T-helper 2 cell (primary cell): Measurements from ENCODE around the gene JADE3.
A peak's percentile ranks its signal among the peaks of the same experiment; 100 is the strongest.

Experiments
- DNase-seq, 5 experiments: peaks; one replicate each; pipeline versions ENCODE4 v3.0.0 to v3.0.0-alpha.2; 2012 to 2022
- total RNA-seq, 2 donors: gene quantifications; one replicate each; lab custom pipeline; 2026; lab: John Stamatoyannopoulos, UW

Gene JADE3
- total RNA-seq = 0 to 0.61 reads per million in 2 donors

DNA sequence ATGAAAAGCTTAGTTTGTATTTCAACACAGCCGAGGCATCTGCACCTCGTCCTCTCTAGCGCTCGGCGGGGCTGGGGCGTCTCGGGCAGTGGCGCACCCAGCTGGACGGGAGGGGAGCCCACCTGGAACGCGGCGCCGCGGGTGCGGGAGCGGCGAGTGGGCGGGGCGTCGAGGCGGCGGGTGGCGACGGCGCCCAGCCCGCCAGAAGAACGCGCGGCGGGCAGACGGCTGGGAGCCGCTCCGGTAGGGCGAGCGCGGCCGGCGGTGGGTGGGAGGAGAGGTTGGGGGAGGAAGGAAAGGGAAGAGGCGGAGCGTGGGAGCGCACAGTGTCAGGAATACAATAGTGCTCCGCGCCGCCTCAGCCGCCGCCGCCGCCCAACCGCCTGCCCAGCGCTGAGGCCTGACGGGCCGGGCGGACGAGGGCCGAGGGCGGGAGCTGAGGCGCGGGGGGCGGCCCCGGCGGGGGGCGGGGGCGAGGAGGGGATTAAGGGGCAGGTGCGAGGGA lies at the start of gene JADE3:
Gene JADE3, plus strand, starts transcription at position 324 of the 505 bp plus-strand sequence. CDS start 72,474 bp downstream, outside the sequence.
- DNase-seq = peak in 3 of 5 experiments; percentile 6 to 38 (median 9)

DNA sequence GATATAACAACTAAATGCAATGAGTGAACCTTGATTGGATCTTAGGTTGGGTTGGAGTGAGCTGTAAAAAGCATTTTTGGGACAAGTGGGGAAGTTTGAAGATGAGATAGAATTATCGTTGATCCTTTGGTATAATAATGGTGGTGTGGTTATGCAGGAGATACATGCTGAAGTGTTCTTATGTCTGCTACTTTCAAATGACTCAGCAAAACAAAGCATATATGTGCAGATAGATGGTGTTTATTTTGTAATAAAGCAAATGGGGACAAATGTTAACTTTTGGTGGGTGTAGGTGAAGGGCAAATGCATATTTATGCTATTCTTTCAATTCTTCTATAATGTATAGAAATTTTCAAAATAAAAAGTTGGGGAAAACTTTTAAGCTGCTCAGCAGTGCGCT lies 49.1 kb upstream of the JADE3 start:
- no peak for DNase-seq

DNA sequence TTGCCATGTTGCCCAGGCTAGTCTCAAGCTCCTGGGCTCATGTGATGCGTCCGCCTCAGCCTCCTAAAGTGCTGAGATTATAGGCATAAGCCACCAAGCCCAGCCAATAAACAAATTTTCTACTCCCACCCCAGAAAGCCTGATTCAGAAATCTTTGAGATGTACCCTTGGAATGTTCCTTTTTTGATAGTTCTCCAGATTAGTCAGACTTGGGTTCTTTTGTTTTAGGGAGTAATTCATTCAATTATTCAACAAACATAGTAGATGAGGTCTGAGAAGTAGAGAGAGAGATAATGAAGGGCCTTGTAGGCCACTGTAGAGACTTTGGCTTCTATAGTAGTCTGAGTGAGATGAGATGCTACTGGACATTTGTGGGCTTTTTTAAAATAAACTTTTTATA lies 47.6 kb upstream of the JADE3 start:
- DNase-seq = no peak

DNA sequence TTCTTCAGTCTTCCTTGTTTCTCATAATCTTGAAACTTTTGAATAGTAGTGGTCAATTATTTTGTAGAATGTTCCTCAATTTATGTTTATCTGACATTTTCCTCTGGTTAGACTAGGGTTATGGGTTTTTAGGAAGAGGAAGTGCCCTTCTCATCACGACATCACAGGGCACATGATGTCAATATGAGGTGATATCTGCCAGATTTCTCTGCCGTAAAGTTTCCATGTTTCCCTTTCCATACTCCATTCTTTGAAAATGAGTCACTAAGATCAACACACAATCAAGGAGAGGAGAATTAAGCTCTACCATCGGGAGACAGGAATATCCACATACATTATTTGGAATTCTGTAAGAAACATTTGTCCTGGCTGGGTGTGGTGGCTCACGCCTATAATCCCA lies 46.9 kb upstream of the JADE3 start:
- DNase-seq = no peak

DNA sequence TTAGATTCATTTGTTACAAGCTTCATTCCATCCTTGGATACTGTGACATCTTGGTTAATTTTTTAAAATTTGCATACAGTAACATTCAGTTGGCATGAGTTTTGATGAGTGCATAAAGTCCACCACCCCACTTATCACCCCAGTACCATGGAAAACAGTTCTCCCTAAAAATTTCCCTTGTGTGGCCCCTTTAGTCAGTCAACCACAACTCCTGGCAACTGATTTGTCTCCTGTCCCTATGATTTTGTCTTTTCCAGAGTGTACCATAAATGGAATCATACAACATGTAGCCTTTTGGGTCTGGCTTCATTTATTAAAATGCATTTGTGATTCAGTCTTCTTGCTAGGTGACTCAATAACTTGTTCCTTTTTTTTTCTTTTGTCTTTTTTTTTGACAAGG lies 45.5 kb upstream of the JADE3 start:
- DNase-seq = no peak

DNA sequence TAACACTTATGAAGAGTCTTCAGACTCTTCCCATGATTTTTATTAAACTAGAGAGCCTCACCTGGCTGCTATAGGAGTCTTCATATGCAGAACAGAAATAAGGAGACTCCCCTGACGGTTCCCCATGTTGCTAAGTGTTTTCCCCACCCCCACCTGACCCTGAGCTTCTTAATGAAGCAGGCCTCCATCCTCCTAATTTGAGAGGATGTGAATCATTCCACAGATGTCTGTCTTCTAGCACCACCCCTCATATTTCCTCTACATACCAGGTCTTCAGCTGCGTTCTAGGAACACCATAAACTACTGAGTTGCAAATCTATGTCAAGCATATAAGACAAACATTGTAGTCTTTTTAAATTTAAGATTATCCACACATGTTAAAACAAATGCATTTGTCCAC lies 38.5 kb upstream of the JADE3 start:
- DNase-seq = no peak

DNA sequence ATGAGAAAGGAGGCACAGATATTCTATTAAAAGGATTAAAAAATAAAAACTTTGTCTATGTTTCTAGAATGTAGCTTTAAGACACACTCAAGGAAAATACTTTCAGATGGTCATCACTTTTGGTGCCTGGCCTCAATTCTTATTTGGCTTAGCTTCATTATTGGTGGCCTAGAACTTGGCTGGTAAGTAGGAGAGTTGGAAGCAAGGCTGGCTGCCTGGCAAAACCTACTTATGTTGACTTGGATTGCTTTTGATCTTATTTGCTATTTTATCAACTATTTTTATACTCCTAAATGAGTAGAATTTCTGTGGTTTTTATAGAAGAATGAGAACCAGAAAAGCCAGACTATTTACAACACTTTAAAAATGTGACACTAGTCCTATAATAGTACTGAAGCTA lies 35.3 kb upstream of the JADE3 start:
- DNase-seq = no peak

DNA sequence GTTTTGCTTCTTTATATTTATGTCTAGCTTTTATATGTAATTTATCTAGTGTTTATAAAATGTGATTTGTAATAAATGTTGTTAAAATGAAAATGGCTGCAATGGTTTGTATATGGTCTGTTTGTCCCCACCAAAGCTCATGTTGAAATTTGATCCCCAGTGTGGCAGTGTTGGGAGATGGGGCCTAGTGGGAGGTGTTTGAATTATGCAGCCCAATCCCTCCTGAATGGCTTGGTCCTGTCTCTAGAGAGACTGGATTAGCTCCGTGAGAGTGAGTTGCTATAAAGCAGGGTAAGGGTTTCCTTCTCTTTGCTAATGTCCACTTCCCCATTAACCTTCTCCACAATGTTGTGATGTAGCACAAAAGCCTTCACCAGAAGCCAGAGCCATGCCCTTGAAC lies 30.0 kb upstream of the JADE3 start:
- DNase-seq = no peak

DNA sequence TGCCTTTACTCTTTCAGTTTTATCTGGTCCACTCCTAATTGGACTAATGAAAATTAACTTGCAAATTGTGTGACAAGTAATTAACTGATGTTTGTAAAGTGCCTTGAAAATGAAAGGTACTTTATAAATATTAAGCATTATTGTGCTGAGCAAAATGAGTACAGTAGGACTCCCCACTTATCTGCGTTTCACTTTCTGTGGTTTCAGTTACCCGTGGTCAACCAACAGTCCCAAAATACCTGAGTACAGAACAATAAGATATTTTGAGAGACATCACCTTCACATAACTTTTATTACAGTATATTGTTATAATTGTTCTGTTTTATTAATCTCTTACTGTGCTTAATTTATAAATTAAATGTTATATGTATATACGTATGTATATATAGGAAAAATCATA lies 27.4 kb upstream of the JADE3 start:
- DNase-seq = no peak

DNA sequence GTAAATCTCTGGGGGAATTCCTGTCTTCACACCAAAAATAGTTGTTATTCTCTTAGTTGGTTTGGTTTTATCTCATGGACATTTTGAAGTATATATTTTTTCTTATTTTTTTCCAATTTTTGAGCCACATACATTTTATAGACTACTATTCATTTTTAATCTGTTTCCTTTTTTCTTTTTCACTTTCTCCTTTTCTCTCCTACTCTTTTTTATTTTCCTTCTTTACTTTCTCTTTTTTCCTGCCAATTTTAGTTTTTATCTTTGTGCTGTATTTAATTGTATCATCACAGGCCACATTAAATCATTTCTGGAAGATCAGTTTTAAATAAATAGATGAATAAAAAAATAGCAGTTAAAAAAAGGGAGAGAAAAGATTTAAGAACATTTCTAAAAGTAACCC lies 14.0 kb upstream of the JADE3 start:
- DNase-seq = no peak

DNA sequence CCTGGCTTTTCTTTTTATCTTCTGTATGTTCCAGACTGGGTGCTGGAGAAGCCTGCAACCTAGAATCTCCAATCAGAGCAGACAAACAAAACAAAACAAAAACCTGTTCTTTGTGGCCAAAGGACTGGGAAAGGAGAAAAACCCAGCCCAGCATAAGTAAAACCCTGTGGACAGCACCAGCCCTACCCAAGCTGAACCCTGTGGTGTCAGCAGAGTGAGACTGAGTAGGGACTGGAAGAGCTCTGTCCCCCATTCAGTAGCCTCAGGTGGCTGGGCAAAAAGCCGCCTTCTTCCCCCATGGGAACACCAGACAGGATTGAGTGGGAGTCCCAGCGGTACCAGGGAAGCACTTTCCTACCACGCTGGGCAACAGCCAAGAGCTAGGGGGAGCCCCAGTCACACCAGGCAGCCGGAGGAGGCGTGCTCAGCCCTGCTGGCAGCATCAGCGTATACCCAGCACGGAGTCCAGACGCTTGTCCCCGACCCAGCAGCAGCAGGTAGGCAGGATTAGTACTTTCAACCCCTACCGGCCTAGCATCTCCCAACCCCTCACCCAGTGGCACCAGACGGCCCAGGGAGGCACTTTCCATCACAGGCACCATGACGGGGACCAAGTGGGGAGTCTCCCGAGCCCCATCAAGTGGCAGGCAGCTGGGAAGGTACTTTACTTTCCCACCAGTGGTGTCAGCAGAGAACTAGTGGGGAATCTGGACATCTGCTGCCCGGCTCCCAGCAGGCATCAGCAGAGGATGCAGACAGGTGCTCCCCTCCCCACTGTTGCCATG lies 8.6 kb upstream of the JADE3 start:
- peak in 4 of 5 experiments; percentile 7 to 72 (median 24) for DNase-seq

DNA sequence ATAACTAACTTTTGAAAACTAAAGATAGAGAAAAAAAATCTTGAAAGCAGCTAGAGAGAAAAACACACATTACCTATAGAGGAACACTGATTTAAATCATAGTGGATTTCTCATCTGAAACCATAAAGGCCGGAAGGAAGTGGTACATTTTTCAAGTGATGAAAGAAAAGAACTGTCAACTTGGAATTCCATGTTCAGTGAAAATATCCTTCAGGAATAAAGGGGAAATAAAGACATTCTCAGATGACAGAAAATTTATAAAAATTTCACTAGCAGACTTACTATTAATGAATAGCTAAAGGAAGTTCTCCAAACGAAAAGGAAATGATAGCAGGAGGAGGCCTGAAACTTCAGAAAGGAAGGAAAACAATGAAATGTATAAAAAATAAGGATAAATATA lies 7.6 kb upstream of the JADE3 start:
- no peak for DNase-seq

DNA sequence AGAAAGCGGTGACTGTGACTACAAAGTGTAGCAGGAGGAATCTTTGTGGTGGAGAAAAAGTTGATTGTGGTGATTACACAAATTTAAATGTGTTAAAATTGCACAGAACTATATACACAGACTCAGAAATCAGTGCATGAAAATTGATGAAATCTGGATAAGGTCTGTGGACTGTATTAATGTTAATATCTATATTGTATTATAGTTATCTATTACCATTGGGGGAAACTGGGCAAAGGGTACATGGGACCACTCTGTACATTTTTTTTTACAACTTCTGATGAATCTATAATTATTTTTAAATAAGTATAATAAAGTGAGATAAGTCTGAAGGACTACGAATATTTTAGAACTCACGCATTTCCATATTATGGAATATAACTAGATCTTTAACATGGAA lies 1.8 kb upstream of the JADE3 start:
- no peak for DNase-seq

DNA sequence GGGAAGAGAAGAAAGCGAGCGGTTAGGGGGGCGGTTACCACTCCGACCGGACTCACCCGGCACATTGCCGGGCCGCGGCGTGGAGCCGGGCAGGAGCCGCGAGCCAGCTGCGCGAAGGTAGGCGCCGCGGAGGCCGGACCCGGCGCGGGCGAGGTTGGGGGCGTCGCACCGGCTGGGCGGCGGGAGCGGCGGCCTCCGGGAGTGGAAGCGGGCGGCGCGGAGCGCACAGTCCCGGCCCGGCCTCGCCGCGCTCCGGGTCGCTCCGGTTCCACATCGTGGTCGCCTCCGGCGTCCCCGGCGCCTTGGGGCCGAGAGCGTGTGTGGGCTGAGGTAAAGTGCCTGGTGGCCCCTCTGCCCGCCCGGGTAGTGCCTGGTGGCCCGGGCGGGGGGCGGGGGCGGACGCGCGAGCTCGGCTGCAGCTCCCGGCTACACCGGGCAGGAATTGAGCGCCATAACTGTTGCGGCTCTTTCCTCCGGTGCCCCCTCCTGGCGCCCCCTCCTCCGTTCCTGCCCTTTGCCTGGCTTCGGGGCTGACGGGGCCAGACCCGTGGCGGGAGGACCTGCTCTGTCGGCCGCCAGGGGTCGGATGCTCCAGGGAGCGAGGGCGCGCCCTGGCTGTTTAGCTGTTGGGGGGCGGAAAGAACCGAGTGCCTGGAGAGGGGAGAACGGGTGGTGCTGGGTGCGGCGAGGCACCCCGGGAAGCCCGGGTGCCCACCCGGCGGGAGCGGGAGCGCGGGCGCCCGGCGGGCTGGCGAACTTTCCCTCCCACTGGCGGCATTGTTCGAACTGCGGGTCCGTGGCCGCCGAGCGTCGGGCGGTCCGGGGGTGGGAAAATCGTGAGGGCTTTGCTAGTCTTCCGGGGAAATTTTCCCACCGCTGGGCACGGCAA lies 626 bp downstream of the JADE3 start:
- DNase-seq = peak in 3 of 5 experiments; percentile 1 to 53 (median 11)

DNA sequence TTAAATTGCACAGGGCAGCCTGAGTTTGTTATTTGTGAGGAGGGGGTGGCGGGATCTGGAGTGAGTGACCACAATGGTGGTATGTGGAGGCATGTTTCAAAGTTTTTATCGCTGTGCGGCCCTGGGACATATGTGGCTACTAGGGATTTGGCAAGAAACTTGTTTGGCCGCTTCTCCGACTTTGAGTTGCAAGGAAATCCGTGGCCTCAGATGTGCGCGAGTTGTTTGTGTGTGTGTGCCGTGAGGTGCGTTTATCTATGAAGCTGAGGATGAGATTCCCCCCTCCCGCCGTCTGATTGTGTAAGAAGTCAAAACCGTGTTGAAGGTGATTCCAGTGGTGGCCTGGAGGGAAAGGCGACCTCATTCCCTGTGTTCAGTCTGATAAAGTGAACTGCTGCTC lies 1.4 kb downstream of the JADE3 start:
- DNase-seq = no peak

DNA sequence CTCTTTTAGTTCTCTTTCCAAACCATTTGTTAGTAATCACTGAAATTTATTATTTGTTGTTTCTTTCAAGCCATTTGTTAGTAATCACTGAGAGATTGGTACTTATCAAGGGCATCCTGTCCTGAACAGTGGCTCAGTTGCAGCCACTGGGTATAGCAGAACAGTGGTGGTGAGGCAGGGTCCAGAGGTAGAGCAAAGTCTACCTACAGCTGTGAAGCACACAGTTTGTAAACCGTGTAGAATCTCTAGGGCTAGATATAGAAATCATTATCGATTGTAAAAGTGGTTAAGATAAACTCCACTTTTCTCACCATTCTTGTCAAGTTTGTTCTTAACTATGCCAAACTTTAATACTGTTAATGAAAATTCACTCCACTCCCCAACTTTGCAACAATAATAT lies 4.1 kb downstream of the JADE3 start:
- DNase-seq = no peak

DNA sequence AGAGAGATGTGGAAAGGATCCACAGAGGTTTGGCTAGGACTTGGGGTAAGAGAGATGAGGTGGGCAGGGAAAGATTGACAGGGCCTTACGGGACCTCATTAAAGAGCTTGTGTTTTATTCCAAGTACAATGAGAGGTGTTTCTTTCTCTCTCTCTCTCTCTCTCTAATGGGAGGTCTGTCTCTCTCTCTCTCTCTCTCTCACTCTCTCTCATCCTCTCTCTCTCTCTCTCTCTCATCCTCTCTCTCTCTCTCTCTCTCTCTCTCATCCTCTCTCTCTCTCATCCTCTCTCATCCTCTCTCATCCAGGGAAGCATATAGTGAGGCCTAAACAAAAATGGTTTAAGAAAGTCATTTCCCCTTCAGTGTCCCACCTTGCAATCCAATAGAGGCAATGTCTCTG lies 5.4 kb downstream of the JADE3 start:
- DNase-seq = no peak

DNA sequence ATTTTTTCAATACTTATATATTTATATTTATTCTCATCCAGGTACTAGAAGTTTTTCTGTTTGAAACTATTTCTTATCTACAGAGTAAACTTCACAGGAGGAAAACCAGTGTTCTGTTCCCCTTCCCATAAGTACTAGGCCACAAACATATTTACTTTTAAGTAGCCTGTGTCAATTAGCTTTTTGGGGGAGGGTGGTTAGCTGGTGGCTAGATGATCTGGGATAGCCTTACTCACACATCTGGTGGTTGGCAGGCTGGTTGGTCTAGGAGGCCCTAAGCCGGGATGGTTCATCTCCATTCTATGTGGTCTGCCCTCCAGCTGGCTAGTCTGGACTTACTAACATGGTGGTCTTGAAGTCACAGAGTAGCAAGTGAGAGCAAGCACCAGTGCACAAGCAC lies 6.2 kb downstream of the JADE3 start:
- DNase-seq = no peak

DNA sequence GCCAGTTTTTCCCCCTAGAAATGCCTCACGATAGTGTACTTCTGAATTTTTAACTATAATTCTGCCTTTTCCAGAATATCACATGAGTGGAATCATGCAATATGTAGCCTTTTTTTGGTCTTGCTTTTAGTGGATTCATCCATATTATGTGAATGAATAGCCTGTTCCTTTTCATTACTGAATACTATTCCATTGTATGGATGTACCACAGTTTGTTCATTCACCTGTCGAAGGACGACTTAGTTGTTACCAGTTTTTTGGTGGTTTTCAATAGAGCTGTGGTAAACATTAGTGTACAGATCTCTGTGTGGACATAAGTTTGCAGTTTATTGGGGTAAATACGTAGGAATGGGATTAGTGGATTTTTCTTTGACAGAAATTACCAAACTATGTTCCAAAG lies 8.0 kb downstream of the JADE3 start:
- no peak for DNase-seq

DNA sequence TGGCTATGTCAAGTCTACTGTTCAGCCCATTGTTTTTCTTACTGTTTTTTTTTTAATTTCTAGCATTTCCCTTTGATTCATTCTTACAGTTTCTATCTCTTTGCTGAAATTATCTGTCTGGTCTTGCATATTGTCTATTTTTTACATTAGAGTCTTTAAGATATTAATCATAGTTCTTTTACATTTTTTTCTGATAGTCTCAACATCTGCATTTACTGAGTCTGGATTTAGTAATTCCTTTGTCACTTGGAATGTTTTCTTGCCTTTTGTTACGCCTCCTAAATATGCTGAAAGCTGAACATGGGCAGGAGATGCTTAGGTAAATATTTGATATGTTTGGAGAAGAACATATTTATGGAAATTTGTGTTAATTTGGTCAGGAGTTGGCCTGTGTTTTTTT lies 10.4 kb downstream of the JADE3 start:
- no peak for DNase-seq

DNA sequence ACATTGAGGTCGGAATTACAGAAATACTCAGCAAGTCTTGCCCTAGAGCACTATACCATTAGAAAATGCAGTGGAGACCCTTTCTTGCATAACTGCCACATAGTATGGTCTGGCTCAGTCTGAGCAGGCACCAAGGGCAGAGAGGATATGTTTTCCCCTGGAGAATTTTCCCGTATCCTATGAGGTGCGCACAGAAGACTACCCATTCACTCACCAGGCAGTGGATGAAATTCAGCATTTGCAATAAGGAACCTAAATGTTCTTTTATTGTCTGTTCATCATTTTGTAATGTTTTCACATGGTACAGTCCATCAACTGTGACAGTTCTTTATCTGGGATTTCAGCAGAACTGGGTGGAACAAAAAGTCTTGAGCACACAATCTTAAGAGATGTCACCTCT lies 15.5 kb downstream of the JADE3 start:
- DNase-seq = no peak

DNA sequence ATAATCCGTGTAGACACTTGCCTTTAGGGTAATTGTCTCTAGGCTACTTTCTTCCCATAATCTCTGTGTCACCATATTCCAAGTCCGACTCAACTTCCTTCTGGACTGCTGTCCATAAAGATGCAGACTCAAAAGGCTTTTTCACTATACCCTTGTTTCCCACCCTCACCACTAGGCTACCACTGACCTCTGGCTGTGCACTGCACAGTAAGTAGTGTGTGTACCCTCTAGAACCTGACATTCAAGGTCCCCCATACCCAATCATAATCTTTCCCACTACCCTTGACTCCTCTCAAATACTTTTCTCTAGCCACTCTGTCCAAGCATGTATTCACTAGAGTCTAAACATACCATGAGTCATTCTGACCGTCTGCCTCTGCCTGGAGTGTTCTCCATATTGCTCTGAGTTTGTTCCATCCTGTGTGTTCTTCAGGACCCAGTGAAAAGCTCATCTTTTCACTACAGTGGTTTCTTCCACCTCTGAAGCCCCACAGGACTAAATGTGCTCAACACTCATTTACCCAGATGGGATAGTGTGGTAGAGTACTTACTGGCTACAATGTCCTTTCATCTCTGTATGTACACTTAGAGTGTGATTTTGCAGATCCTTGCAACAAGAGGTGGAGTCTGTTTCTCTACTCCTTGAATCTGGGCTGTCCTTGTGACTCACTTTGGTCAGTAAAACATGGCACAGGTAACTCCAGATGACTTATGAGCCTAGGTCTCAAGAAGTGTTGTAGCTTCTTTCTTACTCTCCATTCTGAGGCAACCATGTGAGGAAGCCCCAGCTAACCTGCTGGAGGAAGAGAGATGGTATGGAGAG lies 17.4 kb downstream of the JADE3 start:
- no peak for DNase-seq

DNA sequence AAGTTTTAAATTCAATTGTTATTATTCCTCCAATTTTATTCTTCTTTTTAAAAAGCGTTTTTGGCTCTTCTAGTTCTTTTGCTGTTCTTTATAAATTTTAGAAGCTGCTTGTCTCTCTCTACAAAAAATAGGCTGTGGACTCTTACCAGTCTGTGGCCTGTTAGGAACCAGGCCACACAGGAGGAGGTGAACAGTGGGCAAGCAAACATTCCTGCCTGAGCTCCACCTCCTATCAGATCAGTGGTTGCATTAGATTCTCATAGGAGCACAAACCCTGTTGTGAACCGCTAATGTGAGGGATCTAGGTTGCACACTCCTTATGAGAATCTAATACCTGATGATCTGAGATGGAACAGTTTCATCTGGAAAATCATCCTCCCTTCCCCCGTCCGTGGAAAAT lies 23.1 kb downstream of the JADE3 start:
- DNase-seq = no peak
